Activated CD4-positive, CD25-positive, alpha-beta regulatory T cell treated with anti-CD3 and anti-CD28 coated beads, Interleukin-2, amount 50 U/mL, for 16 hours (primary cell): ENCODE data around the gene CDC37.
"Not testable (repeated sequence)": the region's sequence is repeated elsewhere in the genome, so short reads cannot be mapped to it uniquely, and the experiment has no call there.

Experiments
- DNase-seq: peaks from one replicate; pipeline ENCODE4 v3.0.0-alpha.2; 2020; ENCODE audit warnings: low read depth, low spot score

Gene CDC37

GRCh38 chr19:10419646-10420443, 16.5 kb upstream of the CDC37 start:
- no peak for DNase-seq

- DNase-seq: no peak
Observed at GRCh38 chr19:10419200-10419645, 15.9 kb upstream of the CDC37 start.

- DNase-seq: no peak
Observed at GRCh38 chr19:10418485-10419199, 15.3 kb upstream of the CDC37 start.

GRCh38 chr19:10418235-10418484, 14.8 kb upstream of the CDC37 start:
- no peak for DNase-seq

- DNase-seq: no peak
Observed at GRCh38 chr19:10417541-10418234, 14.3 kb upstream of the CDC37 start.

GRCh38 chr19:10416380-10417257, 13.3 kb upstream of the CDC37 start:
- peak; percentile 90 for DNase-seq

GRCh38 chr19:10416083-10416379, 12.7 kb upstream of the CDC37 start:
- no peak for DNase-seq

GRCh38 chr19:10412257-10412977, 9.1 kb upstream of the CDC37 start:
- no peak for DNase-seq

- DNase-seq: not testable (repeated sequence)
Observed at GRCh38 chr19:10411224-10411623, 7.9 kb upstream of the CDC37 start.

- no peak for DNase-seq
Observed at GRCh38 chr19:10408511-10409283, 5.4 kb upstream of the CDC37 start.

- DNase-seq: no peak
Observed at GRCh38 chr19:10407096-10407495, 3.8 kb upstream of the CDC37 start.

- DNase-seq: no peak
Observed at GRCh38 chr19:10406191-10406590, 2.8 kb upstream of the CDC37 start.

GRCh38 chr19:10404888-10405820, 1.8 kb upstream of the CDC37 start:
- DNase-seq: no peak

GRCh38 chr19:10402441-10403038, 802 bp downstream of the CDC37 start:
- DNase-seq: no peak

GRCh38 chr19:10399878-10400277, 3.5 kb downstream of the CDC37 start:
- no peak for DNase-seq

- DNase-seq: not testable (repeated sequence)
Observed at GRCh38 chr19:10399340-10399739, 4.0 kb downstream of the CDC37 start.

- no peak for DNase-seq
Observed at GRCh38 chr19:10398819-10399218, 4.5 kb downstream of the CDC37 start.

GRCh38 chr19:10395917-10396316, 7.4 kb downstream of the CDC37 start:
- DNase-seq: no peak

GRCh38 chr19:10395436-10395835, 7.9 kb downstream of the CDC37 start:
- DNase-seq: no peak
